ENCODE data around the gene ARL15. TPM values are rescaled to one million over a fixed set of nuclear protein-coding genes. Genes with fewer than 3 reads are reported as not detected.

Gene ARL15
- total and polyA plus RNA-seq, 9 of the 15 experiments (the other 6 are each of a cell fraction or from before 2014, with no cell fraction given), result 18.5 to 80.4 (median 57.0) TPM

DNA sequence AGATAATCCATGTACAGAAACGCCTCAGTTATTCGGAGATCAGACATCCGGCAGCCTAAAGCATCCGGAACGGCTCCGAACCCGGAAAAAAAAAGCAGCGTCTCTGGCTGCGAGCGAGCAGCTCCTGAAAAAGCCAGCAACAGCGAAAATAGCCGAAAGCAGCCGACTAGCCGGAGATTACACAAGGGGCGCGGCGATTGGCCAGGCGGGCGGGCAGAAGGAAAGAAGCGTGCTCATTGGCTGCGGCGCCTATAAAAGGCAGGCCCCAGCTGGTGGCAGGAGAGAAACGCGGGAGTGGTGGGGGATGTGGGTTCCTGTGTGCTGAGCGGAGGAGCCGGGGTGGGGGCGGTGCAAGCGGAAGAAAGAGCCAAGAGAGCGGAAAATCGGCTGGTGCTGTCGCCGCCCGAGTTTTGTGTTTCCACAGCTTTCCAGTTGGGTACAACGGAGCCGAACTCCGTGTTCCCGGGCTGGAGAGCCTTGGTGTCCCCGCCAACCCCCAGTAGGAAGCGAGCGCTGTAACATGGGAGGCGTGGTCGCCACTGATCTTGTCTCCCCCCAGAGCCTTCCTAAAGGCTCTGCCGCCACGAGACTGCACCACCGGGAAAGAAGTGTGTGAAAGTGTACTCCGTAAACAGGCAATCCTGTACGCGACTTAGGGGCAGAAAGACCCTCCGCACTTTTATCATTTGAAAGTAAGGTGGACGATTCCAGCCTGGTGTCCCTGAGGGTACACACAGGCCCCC is at the start of gene ARL15 (continued):
- peak; percentile 91 for TF ChIP-seq PHF8 (IDR thresholded peaks at IDR 0.05; ENCODE audit: borderline replicate concordance, low read length)
- TF ChIP-seq KLF1 (tag; IDR thresholded peaks at IDR 0.05), result no peak
- no peak for TF ChIP-seq ZNF232 (CRISPR knock-in tag; IDR thresholded peaks at IDR 0.05)
- no peak for TF ChIP-seq MEIS2 (IDR thresholded peaks at IDR 0.05; ENCODE audit: partially characterized antibody)
- TF ChIP-seq OTX1 (CRISPR knock-in tag; IDR thresholded peaks at IDR 0.05), result peak; percentile 98
- TF ChIP-seq ZBED1 (IDR thresholded peaks at IDR 0.05), result peak; percentile 82
- no peak for TF ChIP-seq CBFB (CRISPR knock-in tag; IDR thresholded peaks at IDR 0.05)
- no peak; the same call in 1 of the 2 replicates for TF ChIP-seq HOXB6 (CRISPR knock-in tag; IDR thresholded peaks at IDR 0.05; ENCODE audit: borderline replicate concordance)
- TF ChIP-seq MTA1 (IDR thresholded peaks at IDR 0.05; ENCODE audit: borderline replicate concordance), result no peak
- TF ChIP-seq RBM34 (IDR thresholded peaks at IDR 0.05; ENCODE audit: borderline replicate concordance, insufficient read depth, low read length), result no peak
- TF ChIP-seq GATAD2B (IDR thresholded peaks at IDR 0.05; ENCODE audit: borderline replicate concordance), result no peak
- peak; percentile 78 for TF ChIP-seq PHB (CRISPR knock-in tag; IDR thresholded peaks at IDR 0.05)
- TF ChIP-seq NONO (IDR thresholded peaks at IDR 0.05; ENCODE audit: low read depth in 2 of 2, low read length in 1 of 2), result peak; percentile 74 to 84; a peak in 2 of 4 replicates
- TF ChIP-seq, protein P1, sequence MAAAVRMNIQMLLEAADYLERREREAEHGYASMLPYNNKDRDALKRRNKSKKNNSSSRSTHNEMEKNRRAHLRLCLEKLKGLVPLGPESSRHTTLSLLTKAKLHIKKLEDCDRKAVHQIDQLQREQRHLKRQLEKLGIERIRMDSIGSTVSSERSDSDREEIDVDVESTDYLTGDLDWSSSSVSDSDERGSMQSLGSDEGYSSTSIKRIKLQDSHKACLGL (CRISPR knock-in tag; IDR thresholded peaks at IDR 0.05; ENCODE audit: borderline replicate concordance, poor library complexity, severe bottlenecking), result no peak
- TF ChIP-seq TOE1 (IDR thresholded peaks at IDR 0.05; ENCODE audit: borderline replicate concordance), result peak; percentile 64
- no peak for TF ChIP-seq TOE1 (CRISPR knock-in tag; IDR thresholded peaks at IDR 0.05; ENCODE audit: borderline replicate concordance, low read depth)
- 0 out of 2 replicates have a peak, but pooled peaks have one; percentile 38 for TF ChIP-seq SMARCC2 (IDR thresholded peaks at IDR 0.05; ENCODE audit: low read depth)
- peak; percentile 34; the same call in 1 of the 2 replicates for TF ChIP-seq CREB1 (IDR thresholded peaks at IDR 0.05)
- no peak for TF ChIP-seq CREB1 (CRISPR knock-in tag; IDR thresholded peaks at IDR 0.05)
- TF ChIP-seq ZSCAN29 (IDR thresholded peaks at IDR 0.05), result no peak
- no peak for TF ChIP-seq EWSR1 (IDR thresholded peaks at IDR 0.05; ENCODE audit: borderline replicate concordance, low read depth, partially characterized antibody)
- peak; percentile 78 for TF ChIP-seq NCOR1 (IDR thresholded peaks at IDR 0.05)
- TF ChIP-seq MYNN (IDR thresholded peaks at IDR 0.05), result peak; percentile 50; the same call in 1 of the 2 replicates
- TF ChIP-seq MYNN (CRISPR knock-in tag; IDR thresholded peaks at IDR 0.05), result no peak
- no peak for TF ChIP-seq FOXA1 (IDR thresholded peaks at IDR 0.05; ENCODE audit: borderline replicate concordance)
- TF ChIP-seq PCBP2 (IDR thresholded peaks at IDR 0.05; ENCODE audit: low read depth, low read length, poor library complexity, severe bottlenecking), result no peak
- TF ChIP-seq YBX1 (IDR thresholded peaks at IDR 0.05), result no peak
- TF ChIP-seq, protein P2, sequence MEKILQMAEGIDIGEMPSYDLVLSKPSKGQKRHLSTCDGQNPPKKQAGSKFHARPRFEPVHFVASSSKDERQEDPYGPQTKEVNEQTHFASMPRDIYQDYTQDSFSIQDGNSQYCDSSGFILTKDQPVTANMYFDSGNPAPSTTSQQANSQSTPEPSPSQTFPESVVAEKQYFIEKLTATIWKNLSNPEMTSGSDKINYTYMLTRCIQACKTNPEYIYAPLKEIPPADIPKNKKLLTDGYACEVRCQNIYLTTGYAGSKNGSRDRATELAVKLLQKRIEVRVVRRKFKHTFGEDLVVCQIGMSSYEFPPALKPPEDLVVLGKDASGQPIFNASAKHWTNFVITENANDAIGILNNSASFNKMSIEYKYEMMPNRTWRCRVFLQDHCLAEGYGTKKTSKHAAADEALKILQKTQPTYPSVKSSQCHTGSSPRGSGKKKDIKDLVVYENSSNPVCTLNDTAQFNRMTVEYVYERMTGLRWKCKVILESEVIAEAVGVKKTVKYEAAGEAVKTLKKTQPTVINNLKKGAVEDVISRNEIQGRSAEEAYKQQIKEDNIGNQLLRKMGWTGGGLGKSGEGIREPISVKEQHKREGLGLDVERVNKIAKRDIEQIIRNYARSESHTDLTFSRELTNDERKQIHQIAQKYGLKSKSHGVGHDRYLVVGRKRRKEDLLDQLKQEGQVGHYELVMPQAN (IDR thresholded peaks at IDR 0.05; ENCODE audit: borderline replicate concordance), result peak; percentile 81; the same call in 1 of the 2 replicates

Data from K562 (cell line).